Endothelial cell of umbilical vein (primary cell): ENCODE results near the gene TENT4A. TPM values are rescaled to one million over a fixed set of nuclear protein-coding genes. Genes with fewer than 3 reads are reported as not detected.

Source experiments
- BruUV-seq: library from RNA; stranded (reverse); fragments of 400-500 nt; replicated peaks from 2 replicates; lab custom pipeline; 2021; lab: Mats Ljungman, UMichigan
- CTCF ChIA-PET: fragments of 300-600, 350-600 bp; sonication (Branson Sonifier 250); formaldehyde crosslinking; loops from one replicate; lab custom pipeline; 2021; ENCODE audit warnings: antibody characterized with exemption, inconsistent platforms; lab: Charles Lee
- POLR2A ChIA-PET: fragments of 300-600, 350-600 bp; sonication (Branson Sonifier 250); formaldehyde crosslinking; loops from one replicate; lab custom pipeline; 2021; ENCODE audit warnings: antibody characterized with exemption, inconsistent platforms; lab: Charles Lee
- DNase-seq: peaks from one replicate; pipeline ENCODE4 v3.0.0-alpha.2; 2011; ENCODE audit warnings: low read depth, low spot score
- FAIRE-seq: peaks from 2 replicates; lab custom pipeline; 2011; peaks lifted over from hg19 to GRCh38; lab: Jason Lieb, UNC
- H2AFZ ChIP-seq: 2 replicates; pipeline ENCODE4 v1.6.0; 2012; ENCODE audit warnings: low read depth, low read length, control low read depth, inconsistent platforms
- H3K27ac ChIP-seq: 2 replicates; pipeline ENCODE4 v1.5.1; 2011; ENCODE audit warnings: low read depth, mild to moderate bottlenecking, control low read depth, low read length, moderate library complexity; ENCODE audit not compliant: insufficient read depth
- H3K27me3 ChIP-seq, 2 experiments: 2 replicates each; pipeline versions ENCODE4 v1.6.0 to v1.6.1; 2011; ENCODE audit warnings: low read length in 2 of 2, mixed read lengths in 1 of 2; ENCODE audit not compliant: control insufficient read depth in 2 of 2, insufficient read depth in 2 of 2
- H3K36me3 ChIP-seq, 2 experiments: 2 replicates in 1 of 2; 3 replicates in 1 of 2; pipeline ENCODE4 v1.5.1; 2011; ENCODE audit warnings: low read length in 2 of 2, mild to moderate bottlenecking in 1 of 2, moderate library complexity in 1 of 2; ENCODE audit not compliant: control insufficient read depth in 2 of 2, insufficient read depth in 2 of 2; ENCODE audit errors: extremely low read depth in 1 of 2
- H3K4me1 ChIP-seq: 3 replicates; pipeline ENCODE4 v1.5.1; 2011; ENCODE audit warnings: mild to moderate bottlenecking, low read length; ENCODE audit not compliant: control insufficient read depth, insufficient read depth; ENCODE audit errors: extremely low read depth
- H3K4me2 ChIP-seq: 2 replicates; pipeline ENCODE4 v1.6.1; 2011; ENCODE audit warnings: low read length, control low read depth, mixed read lengths; ENCODE audit not compliant: insufficient read depth
- H3K4me3 ChIP-seq, 3 experiments: fragments of 200-600 bp in 1 of 3; sonication (generic), shearing (Covaris generic) in 1 of 3; replicated peaks in 1 of 3; 2 replicates each; pipeline ENCODE4 v1.5.1; 2011 to 2016; ENCODE audit warnings: control low read depth in 3 of 3, low read length in 3 of 3, mild to moderate bottlenecking in 2 of 3, inconsistent platforms in 1 of 3, low read depth in 1 of 3, moderate library complexity in 1 of 3; ENCODE audit not compliant: insufficient read depth in 1 of 3
- H3K79me2 ChIP-seq: 2 replicates; pipeline ENCODE4 v1.6.0; 2012; ENCODE audit warnings: low read length, inconsistent platforms; ENCODE audit not compliant: control insufficient read depth, insufficient read depth
- H3K9ac ChIP-seq: replicated peaks from 2 replicates; pipeline ENCODE3; 2011; ENCODE audit warnings: low read length, control low read depth; ENCODE audit not compliant: insufficient read depth; ENCODE audit errors: extremely low read depth
- H3K9me1 ChIP-seq: replicated peaks from 3 replicates; pipeline ENCODE4 v1.6.0; 2011; ENCODE audit warnings: mild to moderate bottlenecking, low read length; ENCODE audit not compliant: control insufficient read depth, insufficient read depth; ENCODE audit errors: extremely low read depth
- H3K9me3 ChIP-seq: replicated peaks from 2 replicates; pipeline ENCODE4 v1.5.1; 2012; ENCODE audit warnings: low read length, inconsistent platforms; ENCODE audit not compliant: control insufficient read depth, insufficient read depth
- H4K20me1 ChIP-seq: replicated peaks from 2 replicates; pipeline ENCODE3; 2011; ENCODE audit warnings: mild to moderate bottlenecking, low read length; ENCODE audit not compliant: control insufficient read depth, insufficient read depth; ENCODE audit errors: extremely low read depth
- EZH2 ChIP-seq: IDR thresholded peaks from 2 replicates; pipeline ENCODE4 v1.6.1; 2012; ENCODE audit warnings: borderline replicate concordance, low read depth, mild to moderate bottlenecking, moderate library complexity, low read length, inconsistent platforms; ENCODE audit not compliant: severe bottlenecking
- FOS ChIP-seq: IDR thresholded peaks from 2 replicates; pipeline ENCODE4 v1.6.1; 2011; ENCODE audit warnings: mild to moderate bottlenecking, low read length, moderate library complexity, borderline replicate concordance; ENCODE audit not compliant: insufficient read depth
- GATA2 ChIP-seq: IDR thresholded peaks from 2 replicates; pipeline ENCODE4 v1.7.0; 2011; ENCODE audit warnings: low read depth, mild to moderate bottlenecking, moderate library complexity, mixed read lengths, low read length; ENCODE audit not compliant: insufficient read length, insufficient read depth
- JUN ChIP-seq: IDR thresholded peaks from 2 replicates; pipeline ENCODE4 v1.6.1; 2011; ENCODE audit warnings: borderline replicate concordance, low read depth; ENCODE audit not compliant: insufficient read length, insufficient read depth
- MYC ChIP-seq: IDR thresholded peaks from one replicate; pipeline ENCODE4 v1.6.1; 2011; ENCODE audit warnings: mild to moderate bottlenecking, low read depth, low read length
- POLR2A ChIP-seq: IDR thresholded peaks from 2 replicates; pipeline ENCODE4 v1.6.1; 2012; ENCODE audit warnings: low read depth, mild to moderate bottlenecking, control low read depth, low read length
- POLR2AphosphoS5 ChIP-seq: IDR thresholded peaks from 2 replicates; pipeline ENCODE4 v1.6.1; 2012; ENCODE audit warnings: low read depth, mild to moderate bottlenecking, control low read depth, low read length, moderate library complexity; ENCODE audit not compliant: insufficient read depth
- dilution Hi-C: fragments of 300-500 bp; cut with MboI; formaldehyde crosslinking; loops from one replicate; pipeline ENCODE4 v1.15.0; 2019; ENCODE audit warnings: low sequenced_read_pairs; ENCODE audit not compliant: extremely low pct_ligation_motif_present
- intact Hi-C: fragments of 100-400 bp; cut with micrococcal nuclease; formaldehyde crosslinking; loops from one replicate; pipeline ENCODE4 v1.10.0; 2022
- polyA plus RNA-seq, 4 experiments: library from polyadenylated mRNA; depleted of rRNA in 3 of 4; stranded (reverse) in 3 of 4; unstranded in 1 of 4; fragments of >200 nt; gene quantifications; 2 replicates each; pipeline versions ENCODE4 v1.2.1 to v1.2.3, GENCODE V29; 2011 to 2012; ENCODE audit warnings: missing spikeins in 1 of 4
- total RNA-seq: library from RNA; stranded (reverse); gene quantifications from 2 replicates; pipeline ENCODE4 v1.2.3, GENCODE V29; 2021
- TF ChIP-seq, protein P1 (sequence below): IDR thresholded peaks from 2 replicates; pipeline ENCODE4 v1.6.1; 2011; ENCODE audit not compliant: insufficient read depth, insufficient read length
- TF ChIP-seq, protein P2 (sequence below), 2 donors: IDR thresholded peaks; 1 replicate in 1 of 2; 2 replicates in 1 of 2; pipeline ENCODE4 v1.5.1; 2011; ENCODE audit warnings: low read length in 2 of 2, mild to moderate bottlenecking in 2 of 2, moderate library complexity in 2 of 2, control low read depth in 1 of 2, inconsistent platforms in 1 of 2, low read depth in 1 of 2; ENCODE audit not compliant: insufficient read depth in 1 of 2; ENCODE audit errors: extremely low read depth in 1 of 2

TENT4A gene
- total and polyA plus RNA-seq, 2 donors (not counting 3 experiments of a cell fraction or from before 2014, with no cell fraction given) = 10.2 to 35.4 TPM

DNA sequence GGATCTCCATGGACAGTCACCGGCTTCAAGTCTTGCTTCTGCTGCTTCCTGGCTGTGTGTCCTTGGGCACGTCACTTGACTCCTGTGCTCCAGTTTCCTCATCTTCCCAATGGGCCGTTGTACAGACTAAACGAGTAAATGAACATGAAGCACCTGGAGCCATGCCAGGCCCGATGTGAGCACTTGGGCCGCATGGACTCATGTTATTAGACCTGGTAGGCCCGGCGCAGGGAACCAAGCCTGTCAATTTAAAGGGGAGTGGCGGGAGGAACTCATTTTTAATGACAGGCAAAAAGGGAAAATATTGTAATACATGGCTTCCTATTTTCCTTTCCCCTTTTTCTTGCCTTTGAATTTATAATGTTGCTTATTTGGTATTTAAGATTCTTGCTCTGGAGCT is 47.5 kb downstream of the TENT4A start:
- Histone ChIP-seq H3K27ac (no peak overlapping the region), H3K9ac (no peak overlapping the region), H3K79me2 (no peaks in the 10 kb centered on the region), H3K36me3 (peaks cover 6 to 10% of the 10 kb centered on the region in 2 experiments), H3K4me1 (no peaks in the 10 kb centered on the region), H4K20me1 (no peaks in the 10 kb centered on the region), H3K9me3 (no peaks in the 10 kb centered on the region), H3K9me1 (no peaks in the 10 kb centered on the region), H2AFZ (no peak overlapping the region), H3K4me3 (no peak overlapping the region), H3K4me2 (no peak overlapping the region), H3K27me3 (no peaks in the 10 kb centered on the region)
- FAIRE-seq (no peak), DNase-seq (no peak)
- intact Hi-C loops = loop anchor here (10.0 kb wide), 1 partner anchor 1094 kb away; the partner anchor contains the start of gene CFAP90
- CTCF ChIA-PET = interaction anchor here (1.4 kb wide), 1 partner anchor 15 kb away, joined by 3 read pairs; no protein-coding TSS in a partner anchor
- POLR2A ChIA-PET = no interaction called here
- dilution Hi-C loops = no loop called here
- TF ChIP-seq POLR2A = no peak
- no peak for TF ChIP-seq JUN
- no peak for TF ChIP-seq FOS
- TF ChIP-seq, protein P1, sequence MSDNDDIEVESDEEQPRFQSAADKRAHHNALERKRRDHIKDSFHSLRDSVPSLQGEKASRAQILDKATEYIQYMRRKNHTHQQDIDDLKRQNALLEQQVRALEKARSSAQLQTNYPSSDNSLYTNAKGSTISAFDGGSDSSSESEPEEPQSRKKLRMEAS = no peak
- no peak for TF ChIP-seq MYC
- TF ChIP-seq, protein P2, sequence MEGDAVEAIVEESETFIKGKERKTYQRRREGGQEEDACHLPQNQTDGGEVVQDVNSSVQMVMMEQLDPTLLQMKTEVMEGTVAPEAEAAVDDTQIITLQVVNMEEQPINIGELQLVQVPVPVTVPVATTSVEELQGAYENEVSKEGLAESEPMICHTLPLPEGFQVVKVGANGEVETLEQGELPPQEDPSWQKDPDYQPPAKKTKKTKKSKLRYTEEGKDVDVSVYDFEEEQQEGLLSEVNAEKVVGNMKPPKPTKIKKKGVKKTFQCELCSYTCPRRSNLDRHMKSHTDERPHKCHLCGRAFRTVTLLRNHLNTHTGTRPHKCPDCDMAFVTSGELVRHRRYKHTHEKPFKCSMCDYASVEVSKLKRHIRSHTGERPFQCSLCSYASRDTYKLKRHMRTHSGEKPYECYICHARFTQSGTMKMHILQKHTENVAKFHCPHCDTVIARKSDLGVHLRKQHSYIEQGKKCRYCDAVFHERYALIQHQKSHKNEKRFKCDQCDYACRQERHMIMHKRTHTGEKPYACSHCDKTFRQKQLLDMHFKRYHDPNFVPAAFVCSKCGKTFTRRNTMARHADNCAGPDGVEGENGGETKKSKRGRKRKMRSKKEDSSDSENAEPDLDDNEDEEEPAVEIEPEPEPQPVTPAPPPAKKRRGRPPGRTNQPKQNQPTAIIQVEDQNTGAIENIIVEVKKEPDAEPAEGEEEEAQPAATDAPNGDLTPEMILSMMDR (IDR thresholded peaks at IDR 0.05; ENCODE audit: extremely low read depth in 1 of 2, insufficient read depth in 1 of 2, low read depth in 1 of 2, low read length in 2 of 2) = no peak
- no peak for TF ChIP-seq GATA2
- no peak for TF ChIP-seq EZH2
- no peak for TF ChIP-seq POLR2AphosphoS5
- BruUV-seq = no TSS peak
